ENCODE data around the gene MECR.

The MECR gene, protein sequence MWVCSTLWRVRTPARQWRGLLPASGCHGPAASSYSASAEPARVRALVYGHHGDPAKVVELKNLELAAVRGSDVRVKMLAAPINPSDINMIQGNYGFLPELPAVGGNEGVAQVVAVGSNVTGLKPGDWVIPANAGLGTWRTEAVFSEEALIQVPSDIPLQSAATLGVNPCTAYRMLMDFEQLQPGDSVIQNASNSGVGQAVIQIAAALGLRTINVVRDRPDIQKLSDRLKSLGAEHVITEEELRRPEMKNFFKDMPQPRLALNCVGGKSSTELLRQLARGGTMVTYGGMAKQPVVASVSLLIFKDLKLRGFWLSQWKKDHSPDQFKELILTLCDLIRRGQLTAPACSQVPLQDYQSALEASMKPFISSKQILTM

DNA sequence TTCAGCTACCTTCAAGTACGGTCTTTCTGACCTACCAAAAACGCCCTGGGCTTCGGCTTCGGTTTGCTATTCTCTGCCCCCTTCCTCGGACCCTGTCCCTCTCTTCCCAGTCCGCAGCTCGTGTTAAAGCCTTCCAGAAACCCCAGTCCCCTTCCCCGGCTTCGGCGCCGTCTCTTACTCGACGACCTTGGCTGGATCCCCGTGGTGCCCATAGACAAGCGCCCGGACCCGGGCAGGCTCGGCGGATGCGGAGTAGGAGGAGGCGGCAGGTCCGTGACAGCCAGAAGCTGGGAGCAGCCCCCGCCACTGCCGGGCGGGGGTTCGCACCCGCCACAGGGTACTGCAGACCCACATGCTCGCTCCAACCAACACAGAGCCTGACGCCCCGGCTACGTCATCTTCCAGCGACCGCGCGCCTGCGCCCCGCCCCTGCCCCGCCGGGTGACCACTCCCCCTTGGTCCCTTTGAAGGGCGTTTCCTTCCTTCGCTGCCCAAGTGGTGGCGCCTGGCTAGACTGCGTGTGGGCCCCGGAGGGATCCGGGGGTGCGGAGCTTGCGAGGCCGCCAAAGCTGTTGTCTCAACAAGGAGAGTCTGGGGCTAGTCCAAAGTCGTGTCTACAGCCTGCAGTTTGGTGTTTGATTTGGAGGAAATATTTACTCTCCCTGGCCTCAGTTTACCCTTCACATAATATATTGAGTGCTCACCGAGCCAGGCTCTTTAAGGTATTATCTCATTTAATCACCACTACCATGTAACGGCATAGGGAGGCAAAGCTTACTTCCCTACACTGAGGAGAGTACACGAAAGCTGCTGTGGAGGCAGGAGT, at the start of gene MECR:
TSS of gene MECR (minus strand) at position 382 of the 826 bp plus-strand sequence. CDS start at position 354, 28 bp downstream.
- DNase-seq: peak; percentile 83 to 93

DNA sequence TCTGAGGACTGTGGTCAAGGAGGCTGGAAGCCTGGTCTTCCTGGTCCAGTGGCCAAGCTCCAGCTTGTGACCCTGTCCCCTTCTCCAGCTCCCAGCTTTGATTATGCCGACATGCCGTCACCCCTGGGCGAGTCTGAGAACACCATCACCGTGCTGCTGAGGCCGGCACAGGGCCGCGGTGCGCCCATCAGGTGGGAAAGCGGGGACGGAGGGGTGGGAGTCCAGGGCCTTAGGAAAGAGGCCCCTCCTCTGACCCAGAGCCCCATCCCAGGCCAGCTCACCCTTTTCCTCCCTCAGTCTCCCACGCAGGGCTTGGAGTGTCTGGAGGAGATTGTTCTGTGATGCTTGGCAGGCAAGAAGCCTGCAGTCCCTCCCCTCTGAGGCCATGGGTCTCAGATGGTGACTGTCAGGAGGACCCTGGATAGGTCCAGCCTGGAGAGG, 49.2 kb upstream of the MECR start:
- no peak for DNase-seq

DNA sequence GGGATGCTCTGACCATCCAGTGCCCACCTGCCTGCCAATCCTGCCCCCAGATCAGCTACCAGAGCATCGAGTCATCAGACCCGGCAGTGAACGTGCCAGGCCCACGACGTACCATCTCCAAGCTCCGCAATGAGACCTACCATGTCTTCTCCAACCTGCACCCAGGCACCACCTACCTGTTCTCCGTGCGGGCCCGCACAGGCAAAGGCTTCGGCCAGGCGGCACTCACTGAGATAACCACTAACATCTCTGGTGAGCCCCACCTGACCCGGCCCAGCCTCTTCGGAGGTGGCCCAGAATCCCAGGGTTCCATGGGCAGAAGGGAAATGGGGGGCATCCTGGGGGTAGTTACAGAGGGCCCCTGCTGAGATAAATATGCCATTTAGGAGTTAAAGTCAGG, 48.7 kb upstream of the MECR start:
- no peak for DNase-seq

DNA sequence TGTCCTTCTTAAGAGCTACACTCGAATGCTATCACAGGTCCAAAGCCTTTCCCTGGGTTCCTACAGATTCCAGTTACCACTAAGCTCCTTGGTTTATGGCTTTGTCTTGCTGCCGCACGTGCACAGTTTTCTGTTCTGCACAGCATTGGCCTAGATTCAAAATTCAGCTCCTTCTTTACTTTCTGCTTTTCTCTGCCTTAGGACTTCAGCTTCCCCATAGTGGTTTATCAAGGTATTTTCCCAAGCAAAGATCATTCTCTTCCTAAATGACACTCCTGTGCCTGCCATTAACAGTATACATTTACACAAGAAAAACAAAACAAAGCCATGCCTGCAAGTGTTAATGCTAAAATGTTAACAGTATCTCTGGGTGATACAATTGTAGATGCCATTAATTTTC, 47.4 kb upstream of the MECR start:
- no peak for DNase-seq

DNA sequence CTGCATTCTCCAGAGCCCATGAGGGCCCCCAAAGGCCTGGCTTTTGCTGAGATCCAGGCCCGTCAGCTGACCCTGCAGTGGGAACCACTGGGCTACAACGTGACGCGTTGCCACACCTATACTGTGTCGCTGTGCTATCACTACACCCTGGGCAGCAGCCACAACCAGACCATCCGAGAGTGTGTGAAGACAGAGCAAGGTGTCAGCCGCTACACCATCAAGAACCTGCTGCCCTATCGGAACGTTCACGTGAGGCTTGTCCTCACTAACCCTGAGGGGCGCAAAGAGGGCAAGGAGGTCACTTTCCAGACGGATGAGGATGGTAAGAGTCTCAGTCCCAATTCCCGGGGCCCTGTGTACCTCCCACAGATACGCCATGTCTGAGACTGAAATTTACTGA, 44.7 kb upstream of the MECR start:
- DNase-seq: no peak

DNA sequence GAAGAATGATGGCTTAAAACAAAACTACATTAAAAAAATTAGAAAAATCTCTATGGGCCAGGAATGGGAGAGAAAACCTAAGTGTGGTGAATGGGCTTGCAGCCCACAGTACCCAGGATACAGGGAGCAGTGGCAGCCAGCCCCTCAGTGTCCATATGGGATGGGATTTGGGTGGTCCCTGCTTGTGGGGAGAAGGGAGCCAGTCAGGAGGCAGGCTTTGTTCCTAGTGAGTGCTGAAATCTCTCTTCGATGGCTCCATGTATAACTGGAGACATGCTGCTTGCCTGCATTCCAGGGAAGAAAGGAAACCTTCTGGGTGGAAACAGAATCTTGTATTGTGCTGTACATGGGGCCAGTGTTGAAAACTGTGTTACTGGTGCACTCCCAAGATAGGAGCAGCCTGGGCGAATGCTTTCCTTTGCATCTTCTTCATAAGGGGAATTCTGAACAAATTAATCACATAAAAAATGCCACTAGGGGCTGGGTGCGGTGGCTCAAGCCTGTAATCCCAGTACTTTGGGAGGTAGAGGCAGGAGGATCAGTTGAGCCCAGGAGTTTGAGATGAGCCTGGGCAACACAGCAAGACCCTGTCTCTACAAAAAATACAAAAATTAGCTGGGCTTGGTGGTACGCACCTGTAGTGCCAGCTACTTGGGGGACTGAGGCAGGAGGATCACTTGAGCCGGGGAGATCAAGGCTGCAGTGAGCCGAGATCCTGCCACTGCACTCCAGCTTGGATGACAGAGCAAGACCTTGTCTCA, 41.6 kb upstream of the MECR start:
- DNase-seq: no peak

DNA sequence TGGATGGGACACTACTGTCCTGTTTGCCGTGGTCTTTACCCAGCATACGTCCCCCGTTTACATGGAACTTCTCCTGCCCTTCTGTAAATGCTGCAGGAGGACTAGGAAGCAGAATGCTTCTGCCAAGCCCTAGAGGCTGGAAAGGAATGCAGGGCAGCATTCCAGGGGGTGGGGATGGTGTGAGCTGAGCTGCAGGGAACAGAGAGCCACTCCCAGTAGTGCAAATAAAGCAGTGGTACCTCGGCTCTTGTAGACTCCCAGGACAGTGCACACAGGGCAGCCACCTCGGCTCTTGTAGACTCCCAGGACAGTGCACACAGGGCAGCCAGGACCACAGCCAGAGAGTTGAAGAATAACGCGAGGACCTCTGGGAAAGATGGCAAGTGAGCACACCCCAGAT, 41.0 kb upstream of the MECR start:
- DNase-seq: no peak

DNA sequence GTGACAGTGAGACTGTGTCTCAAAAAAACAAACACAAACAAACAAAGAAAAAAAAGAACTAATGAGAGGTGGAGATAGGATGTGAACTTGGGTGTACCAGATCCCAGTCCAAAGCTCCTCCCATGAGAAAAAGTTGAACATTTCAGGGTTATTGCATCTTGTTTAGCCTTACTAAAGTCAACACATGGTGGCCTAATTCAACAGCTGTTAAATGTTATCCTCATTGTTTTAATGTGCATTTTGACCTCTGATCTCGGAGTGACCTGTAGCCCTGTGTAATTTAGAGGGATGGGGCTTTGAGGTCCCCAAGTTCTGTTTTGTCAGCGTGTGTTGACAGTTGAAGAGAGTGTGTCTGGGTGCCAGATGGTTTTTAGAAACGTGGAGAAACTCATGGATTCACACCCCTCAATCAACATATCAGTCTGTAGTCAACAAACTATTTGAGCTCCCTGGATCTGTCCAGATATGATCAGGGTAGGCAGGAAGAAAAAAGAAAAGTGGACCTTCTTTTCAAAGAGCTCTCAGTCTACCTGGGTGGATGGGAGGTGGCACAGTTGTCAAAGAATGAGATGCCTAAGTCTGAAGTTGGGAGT, 40.3 kb upstream of the MECR start:
- no peak for DNase-seq

DNA sequence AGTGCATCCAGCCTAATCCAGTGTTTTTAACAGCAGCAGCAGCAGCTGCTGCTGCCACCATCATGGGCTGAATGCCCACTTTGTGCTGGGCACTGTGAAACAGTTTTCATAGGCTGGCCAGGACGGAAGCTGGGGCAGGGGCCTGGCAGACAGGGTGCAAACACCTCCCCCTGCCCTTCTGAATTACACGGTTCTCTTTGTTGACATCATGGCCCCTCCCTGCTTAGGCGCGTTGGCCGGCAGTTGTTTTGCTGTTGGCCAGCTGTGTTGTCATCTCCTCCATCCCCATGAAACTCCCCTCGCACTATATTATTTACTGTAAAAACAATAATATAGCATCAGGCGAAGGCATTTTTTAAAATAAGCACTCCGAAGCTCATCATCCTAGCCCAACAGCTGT, 38.6 kb upstream of the MECR start:
- peak; percentile 62 to 70 for DNase-seq

DNA sequence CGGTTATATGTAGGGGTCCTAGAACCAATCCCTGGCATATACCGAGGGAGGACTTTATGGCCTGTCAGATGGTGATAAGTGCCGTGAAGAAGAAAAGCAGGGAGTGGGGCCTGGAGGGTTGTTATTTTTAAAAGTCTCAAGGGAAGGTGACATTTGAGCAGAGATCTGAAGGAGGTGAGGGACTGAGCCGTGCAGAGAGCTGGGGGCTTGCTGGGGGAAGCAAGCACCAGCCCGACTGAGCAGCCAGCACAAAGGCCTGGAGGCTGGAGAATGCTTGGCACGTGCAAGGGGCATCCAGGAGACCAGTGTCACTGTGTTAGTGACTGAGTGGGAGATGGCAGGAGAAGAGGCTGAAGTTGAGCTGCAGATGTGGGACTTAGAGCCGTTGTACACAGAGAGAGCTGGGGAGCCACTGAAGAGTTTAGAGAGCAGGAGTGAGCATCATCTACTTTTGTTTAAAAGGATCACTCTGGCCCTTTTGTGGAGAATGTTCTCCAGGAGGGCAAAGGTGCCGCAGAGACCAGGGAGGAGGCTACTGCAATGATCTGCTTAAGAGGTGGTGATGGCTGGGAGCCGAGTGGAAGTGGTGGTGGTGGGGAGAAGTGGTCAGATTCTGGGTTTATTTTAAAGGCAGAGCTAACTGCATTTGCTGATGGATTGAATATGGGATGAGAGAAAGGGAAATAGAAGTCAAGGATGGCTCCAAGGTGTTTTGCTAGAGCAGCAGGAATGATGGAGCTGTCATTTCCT, 36.8 kb upstream of the MECR start:
- DNase-seq: no peak

DNA sequence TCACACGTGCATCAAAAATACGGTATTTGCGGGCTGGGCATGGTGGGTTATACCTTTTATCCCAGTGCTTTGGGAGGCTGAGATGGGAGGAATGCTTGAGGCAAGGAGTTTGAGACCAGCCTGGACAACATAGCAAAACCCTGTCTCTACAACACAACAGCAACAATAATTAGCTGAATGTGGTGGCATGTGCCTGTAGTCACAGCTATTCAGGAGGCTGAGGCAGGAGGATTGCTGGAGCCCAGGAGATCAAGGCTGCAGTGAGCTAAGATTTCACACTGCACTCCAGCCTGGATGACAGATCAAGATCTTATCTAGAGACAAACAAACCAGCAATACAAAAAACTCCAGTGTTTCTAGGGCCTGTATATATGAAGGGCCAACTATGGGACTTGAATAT, 36.2 kb upstream of the MECR start:
- DNase-seq: no peak

DNA sequence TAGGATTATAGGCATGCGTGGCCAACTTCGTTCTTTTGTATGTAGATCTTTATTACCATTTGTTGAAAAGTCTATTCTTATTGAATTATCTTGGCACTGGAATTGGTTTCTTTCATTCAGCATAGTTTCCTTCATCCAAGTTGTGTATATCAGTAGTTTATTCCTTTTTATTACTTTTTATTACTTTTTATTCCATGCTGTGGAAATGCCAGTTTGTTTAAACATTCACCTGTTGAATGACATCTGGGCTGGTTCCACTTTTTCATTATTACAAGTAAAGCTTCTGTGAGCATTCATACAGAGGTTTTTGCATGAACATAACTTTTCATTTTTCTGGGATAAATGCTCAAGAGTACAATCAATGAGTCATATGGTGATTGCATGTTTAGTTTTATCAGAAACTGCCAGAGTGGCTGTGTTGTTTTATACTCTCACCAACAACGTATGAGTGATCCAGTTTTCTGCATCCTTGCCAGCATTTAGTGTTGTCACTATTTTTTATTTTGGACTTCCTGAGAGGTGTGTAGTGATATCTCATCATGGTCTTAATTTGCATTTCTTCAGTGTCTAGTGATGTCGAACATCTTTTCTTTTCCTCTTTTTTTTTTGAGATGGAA, 34.1 kb upstream of the MECR start:
- DNase-seq: no peak

DNA sequence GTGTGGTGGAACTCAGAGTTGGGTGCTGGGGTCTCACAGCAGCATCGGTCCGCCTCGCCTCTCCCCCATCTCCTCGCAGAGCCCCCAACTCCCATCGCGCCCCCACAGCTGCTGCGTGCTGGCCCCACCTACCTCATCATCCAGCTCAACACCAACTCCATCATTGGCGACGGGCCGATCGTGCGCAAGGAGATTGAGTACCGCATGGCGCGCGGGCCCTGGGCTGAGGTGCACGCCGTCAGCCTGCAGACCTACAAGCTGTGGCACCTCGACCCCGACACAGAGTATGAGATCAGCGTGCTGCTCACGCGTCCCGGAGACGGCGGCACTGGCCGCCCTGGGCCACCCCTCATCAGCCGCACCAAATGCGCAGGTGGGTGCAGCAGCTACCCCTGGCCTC, 29.8 kb upstream of the MECR start:
- no peak for DNase-seq

DNA sequence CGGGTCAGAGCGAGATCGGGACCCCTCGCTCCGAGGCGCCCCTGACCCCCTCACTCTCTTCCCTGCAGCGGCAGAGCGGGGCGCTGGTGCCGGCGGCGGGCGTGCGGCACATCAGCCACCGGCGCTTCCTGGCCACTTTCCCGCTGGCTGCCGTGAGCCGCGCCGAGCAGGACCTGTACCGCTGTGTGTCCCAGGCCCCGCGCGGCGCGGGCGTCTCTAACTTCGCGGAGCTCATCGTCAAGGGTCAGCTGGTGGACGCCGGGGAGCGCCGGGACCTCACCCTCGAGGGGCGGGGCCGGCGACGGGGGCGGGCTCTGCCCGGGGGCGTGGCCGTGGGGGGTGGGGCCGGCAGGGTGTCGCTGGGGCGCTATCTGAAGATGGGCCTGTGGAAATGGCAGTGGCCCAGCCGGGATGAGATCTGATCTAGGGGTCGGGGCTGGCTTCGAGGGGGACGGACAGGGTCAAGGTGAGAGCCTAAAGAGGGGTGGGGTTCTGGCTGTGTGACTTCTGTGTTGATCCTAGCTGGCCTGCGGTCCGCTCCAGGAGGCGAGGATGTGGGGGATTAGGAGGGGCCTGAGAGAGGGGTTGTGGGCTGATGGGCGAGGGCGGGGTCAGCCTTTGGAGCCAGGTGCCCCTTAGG, 29.2 kb upstream of the MECR start:
- peak in 1 of 2 donors; percentile 22 for DNase-seq

DNA sequence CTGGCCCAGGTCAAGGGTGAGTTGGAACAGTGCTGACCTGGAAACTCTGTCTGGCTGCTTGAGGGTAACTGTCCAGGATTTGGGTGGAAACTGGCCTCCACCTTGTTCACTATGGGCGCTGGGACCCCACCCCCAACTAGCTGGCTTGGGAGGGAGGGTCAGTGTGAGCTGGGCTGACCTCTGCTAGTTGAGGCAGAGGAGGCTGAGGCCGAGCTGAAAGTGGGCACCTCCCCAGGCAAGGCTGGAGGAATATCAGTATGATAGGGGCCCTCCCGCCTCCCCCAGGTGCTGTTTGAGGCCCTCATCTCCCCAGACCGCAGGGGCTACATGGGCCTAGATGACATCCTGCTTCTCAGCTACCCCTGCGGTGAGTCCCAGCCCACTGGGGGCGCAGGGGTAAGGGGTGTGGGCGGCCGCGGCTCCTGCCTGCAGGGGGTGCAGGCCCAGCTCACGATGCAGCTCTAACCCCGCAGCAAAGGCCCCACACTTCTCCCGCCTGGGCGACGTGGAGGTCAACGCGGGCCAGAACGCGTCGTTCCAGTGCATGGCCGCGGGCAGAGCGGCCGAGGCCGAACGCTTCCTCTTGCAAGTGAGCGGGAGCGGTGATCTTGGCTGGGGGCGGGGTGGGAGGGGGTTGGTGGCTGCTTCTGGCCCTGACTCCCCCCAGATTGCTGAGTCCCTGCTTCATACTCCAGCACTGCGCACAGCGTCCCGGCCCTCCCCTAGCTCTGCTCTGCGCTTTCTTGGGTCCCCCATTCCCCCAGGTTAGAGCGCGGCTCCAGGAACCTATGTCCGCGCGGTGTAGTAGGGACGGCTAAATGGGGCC, 28.5 kb upstream of the MECR start:
- DNase-seq: no peak

DNA sequence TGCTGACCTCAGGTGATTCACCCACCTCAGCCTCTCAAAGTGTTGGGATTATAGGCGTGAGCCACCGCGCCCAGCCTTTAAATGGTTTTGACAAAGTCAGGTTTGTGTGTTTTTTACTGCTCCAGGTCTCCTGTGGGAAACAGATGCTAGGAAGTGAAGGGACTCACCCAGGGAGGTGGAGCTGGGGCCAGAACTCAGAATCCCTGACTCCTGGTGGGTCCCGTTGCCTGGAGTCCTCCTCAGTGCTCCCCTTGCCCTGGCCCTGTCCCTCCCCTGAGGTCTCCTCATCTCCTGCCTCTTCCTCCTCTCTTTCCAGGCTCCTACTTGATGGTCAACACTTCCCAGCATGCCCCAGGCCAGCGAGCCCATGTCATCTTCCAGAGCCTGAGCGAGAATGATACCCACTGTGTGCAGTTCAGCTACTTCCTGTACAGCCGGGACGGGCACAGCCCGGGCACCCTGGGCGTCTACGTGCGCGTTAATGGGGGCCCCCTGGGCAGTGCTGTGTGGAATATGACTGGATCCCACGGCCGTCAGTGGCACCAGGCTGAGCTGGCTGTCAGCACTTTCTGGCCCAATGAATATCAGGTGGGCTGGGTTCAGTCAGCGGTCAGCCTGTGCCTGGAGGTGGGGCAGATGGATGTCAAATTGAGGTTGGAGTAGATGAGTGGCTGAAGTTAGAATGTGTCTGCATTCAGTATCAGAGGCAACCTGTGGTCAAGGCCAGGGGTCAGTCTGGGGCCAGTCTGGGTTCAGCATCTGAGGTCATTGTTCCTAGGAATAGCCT, 27.6 kb upstream of the MECR start:
- DNase-seq: no peak

DNA sequence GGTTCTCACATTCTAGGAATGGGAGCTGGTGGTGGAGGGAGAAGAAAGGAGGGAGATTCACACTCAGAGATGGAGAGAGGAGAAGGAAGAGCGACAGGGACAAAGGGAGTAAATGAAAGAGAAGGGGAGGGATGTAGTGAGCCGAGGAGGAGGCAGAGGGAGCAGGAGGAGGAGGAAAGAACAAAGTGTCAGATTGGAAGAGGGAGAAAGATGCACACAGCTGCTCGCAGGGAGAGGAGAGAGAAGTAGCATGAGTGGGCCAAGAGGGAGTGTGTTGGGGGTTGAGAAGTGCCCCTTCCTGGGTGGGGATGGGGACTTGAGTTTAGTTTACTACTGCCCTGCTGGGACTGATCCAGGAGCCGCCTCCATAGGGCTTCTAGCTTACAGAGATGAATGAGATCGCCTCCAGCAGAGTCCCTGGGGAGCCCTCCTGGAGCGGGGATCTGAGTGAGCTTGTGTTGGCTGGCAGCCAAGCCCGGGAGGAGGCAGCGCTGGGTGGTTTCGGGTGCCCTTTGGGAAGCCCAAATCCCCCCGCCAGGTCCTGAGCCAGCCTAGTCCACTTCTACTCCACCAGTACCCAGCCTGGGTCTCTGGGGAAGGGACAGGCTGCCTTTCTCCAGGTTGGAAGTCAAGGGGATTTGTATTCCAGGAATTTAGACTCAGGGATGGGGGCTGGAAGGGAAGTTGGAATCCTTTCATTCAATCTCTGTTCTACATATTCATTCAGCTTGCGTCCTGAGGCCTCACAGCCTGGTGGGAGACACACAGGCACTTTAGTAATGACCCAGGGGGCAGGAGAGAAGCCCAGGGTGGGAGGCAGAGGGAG, 26.5 kb upstream of the MECR start:
- no peak for DNase-seq

DNA sequence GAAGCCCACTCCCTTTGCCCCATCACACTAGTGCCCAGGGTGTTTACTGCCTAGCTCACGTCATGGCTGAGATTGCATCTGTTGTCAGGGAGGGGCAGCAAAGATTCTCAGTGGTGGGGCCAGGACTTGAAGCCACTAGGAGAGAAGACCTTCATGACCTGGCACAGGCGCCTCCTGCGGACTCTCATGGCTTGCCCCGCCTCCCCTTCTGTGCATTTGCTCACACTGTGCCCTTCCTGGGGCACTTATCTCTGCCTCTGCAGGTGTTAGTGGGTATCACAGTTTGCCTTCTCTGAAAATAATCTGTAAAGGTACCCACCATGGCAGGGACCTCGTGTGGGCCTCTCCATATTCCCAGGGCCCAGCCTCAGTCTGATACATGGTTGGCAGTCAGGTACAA, 25.7 kb upstream of the MECR start:
- DNase-seq: no peak

Data from hippocampal formation (tissue), 2 donors.